Ovary (tissue), 3 donors: ENCODE data around the gene MSI2.

Experiments
- EP300 ChIP-seq: sonication (generic); formaldehyde crosslinking; IDR thresholded peaks from one replicate; pipeline ENCODE4 v1.6.1; 2017; ENCODE audit warnings: antibody characterized with exemption
- POLR2A ChIP-seq: fragments of 450-650 bp; IDR thresholded peaks from one replicate; pipeline ENCODE4 v1.6.1; 2017; ENCODE audit warnings: antibody characterized with exemption, mild to moderate bottlenecking, moderate library complexity
- TF ChIP-seq, protein P1 (sequence below), 3 donors: fragments of 450-650 bp in 2 of 3; fragments of 200-600 bp in 1 of 3; IDR thresholded peaks; one replicate each; pipeline versions ENCODE4 v1.5.1 to v1.8.0; 2016 to 2022; ENCODE audit warnings: antibody characterized with exemption in 3 of 3, mild to moderate bottlenecking in 1 of 3
- donor health status: DM: no; HTN: no; CAD: no.

DNA sequence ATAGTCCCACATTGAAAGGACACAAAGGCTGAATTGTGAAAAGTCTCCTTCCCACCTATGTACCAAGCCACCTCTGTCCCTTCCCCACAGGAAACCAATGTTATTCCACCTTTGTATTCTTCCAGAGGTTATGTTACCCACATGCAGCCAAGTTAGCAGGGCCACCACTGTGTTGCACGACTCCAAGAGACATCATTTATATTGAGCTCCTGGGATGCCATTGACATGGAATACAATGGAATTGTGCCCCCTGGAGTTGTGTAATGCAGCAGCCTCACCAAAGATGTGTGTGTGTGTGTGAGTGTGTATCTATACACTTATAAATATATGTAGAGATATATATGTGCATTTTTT lies 21.6 kb upstream of the MSI2 start:
- TF ChIP-seq, protein P1, sequence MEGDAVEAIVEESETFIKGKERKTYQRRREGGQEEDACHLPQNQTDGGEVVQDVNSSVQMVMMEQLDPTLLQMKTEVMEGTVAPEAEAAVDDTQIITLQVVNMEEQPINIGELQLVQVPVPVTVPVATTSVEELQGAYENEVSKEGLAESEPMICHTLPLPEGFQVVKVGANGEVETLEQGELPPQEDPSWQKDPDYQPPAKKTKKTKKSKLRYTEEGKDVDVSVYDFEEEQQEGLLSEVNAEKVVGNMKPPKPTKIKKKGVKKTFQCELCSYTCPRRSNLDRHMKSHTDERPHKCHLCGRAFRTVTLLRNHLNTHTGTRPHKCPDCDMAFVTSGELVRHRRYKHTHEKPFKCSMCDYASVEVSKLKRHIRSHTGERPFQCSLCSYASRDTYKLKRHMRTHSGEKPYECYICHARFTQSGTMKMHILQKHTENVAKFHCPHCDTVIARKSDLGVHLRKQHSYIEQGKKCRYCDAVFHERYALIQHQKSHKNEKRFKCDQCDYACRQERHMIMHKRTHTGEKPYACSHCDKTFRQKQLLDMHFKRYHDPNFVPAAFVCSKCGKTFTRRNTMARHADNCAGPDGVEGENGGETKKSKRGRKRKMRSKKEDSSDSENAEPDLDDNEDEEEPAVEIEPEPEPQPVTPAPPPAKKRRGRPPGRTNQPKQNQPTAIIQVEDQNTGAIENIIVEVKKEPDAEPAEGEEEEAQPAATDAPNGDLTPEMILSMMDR (IDR thresholded peaks at IDR 0.05), result no peak
- TF ChIP-seq EP300 (no peak), POLR2A (no peak)
